K562 (cell line): ENCODE data around the gene CTIF. TPM values are rescaled to one million over a fixed set of nuclear protein-coding genes. Genes with fewer than 3 reads are reported as not detected.

Experiments used
- ATAC-seq: fragments of 200-7000 bp; cut with Tn5 transposase; 3 replicates; pipeline ENCODE4 v1.9.1; 2020; ENCODE audit warnings: moderate library complexity
- BruUV-seq: library from RNA; stranded (reverse); fragments of 400-500 nt; replicated peaks from 2 replicates; lab custom pipeline; 2021; lab: Mats Ljungman, UMichigan
- CTCF ChIA-PET: fragments of 300-600 bp; formaldehyde crosslinking; extraction: SDS; loops from one replicate; lab custom pipeline; 2021; ENCODE audit warnings: low intra/inter-chr PET ratio; lab: Yijun Ruan, JAX
- POLR2A ChIA-PET: fragments of 300-600, 350-650 bp; sonication (Branson Sonifier 250); formaldehyde crosslinking; extraction: SDS; loops from one replicate; lab custom pipeline; 2021; ENCODE audit warnings: antibody characterized with exemption, inconsistent platforms; lab: Yijun Ruan, JAX
- DNase-seq, 4 experiments: peaks; one replicate each; pipeline versions ENCODE4 v3.0.0 to v3.0.0-alpha.2; 2011 to 2018; ENCODE audit warnings: low spot score in 3 of 4, mixed read lengths in 3 of 4; ENCODE audit errors: extremely low read depth in 1 of 4
- FAIRE-seq: peaks from 2 replicates; lab custom pipeline; 2011; peaks lifted over from hg19 to GRCh38; lab: Jason Lieb, UNC
- H2AFZ ChIP-seq: 2 replicates; pipeline ENCODE4 v1.6.0; 2011; ENCODE audit warnings: low read depth, low read length, control low read depth, inconsistent platforms
- H3K27ac ChIP-seq: fragments of 200-600 bp; 3 replicates; pipeline ENCODE4 v1.8.0; 2011; ENCODE audit warnings: low read depth, mild to moderate bottlenecking, control low read depth, inconsistent platforms, low read length, moderate library complexity, mixed read lengths; ENCODE audit errors: extremely low read depth
- H3K27me3 ChIP-seq, 2 experiments: fragments of 300-600 bp in 1 of 2; 2 replicates in 1 of 2; 3 replicates in 1 of 2; pipeline versions ENCODE4 v1.6.0 to v1.8.0; 2011; ENCODE audit warnings: inconsistent platforms in 2 of 2, low read length in 2 of 2, mild to moderate bottlenecking in 1 of 2, mixed read lengths in 1 of 2, moderate library complexity in 1 of 2; ENCODE audit not compliant: control insufficient read depth in 2 of 2, insufficient read depth in 2 of 2
- H3K36me3 ChIP-seq: fragments of 300-600 bp; 3 replicates; pipeline ENCODE4 v1.8.0; 2011; ENCODE audit warnings: mild to moderate bottlenecking, low read length, inconsistent platforms; ENCODE audit not compliant: control insufficient read depth, insufficient read depth
- H3K4me1 ChIP-seq, 2 experiments: fragments of 200-600 bp in 1 of 2; replicated peaks in 1 of 2; 2 replicates in 1 of 2; 3 replicates in 1 of 2; pipeline versions ENCODE4 v1.5.1 to v1.8.0; 2011; ENCODE audit warnings: inconsistent platforms in 2 of 2, low read length in 2 of 2, mild to moderate bottlenecking in 1 of 2, mixed read lengths in 1 of 2, moderate library complexity in 1 of 2; ENCODE audit not compliant: control insufficient read depth in 2 of 2, insufficient read depth in 2 of 2
- H3K4me2 ChIP-seq: 2 replicates; pipeline ENCODE4 v1.6.1; 2011; ENCODE audit warnings: low read length, control low read depth, inconsistent platforms, mixed read lengths; ENCODE audit not compliant: insufficient read depth
- H3K4me3 ChIP-seq: fragments of 200-600 bp; sonication (generic), shearing (Covaris generic); 2 replicates; pipeline ENCODE4 v1.5.1; 2016; ENCODE audit warnings: control low read depth, inconsistent platforms
- H3K79me2 ChIP-seq: fragments of 200-600 bp; 3 replicates; pipeline ENCODE4 v1.8.0; 2011; ENCODE audit warnings: low read length, inconsistent platforms; ENCODE audit not compliant: control insufficient read depth, insufficient read depth
- H3K9ac ChIP-seq, 2 experiments: 2 replicates each; pipeline versions ENCODE4 v1.6.0 to v1.6.1; 2011; ENCODE audit warnings: low read depth in 2 of 2, low read length in 2 of 2, control low read depth in 1 of 2, inconsistent platforms in 1 of 2, mild to moderate bottlenecking in 1 of 2, mixed read lengths in 1 of 2; ENCODE audit not compliant: insufficient read depth in 1 of 2
- H3K9me1 ChIP-seq: one replicate; pipeline ENCODE4 v1.6.0; 2011; ENCODE audit warnings: inconsistent platforms, mild to moderate bottlenecking, low read length, moderate library complexity; ENCODE audit not compliant: control insufficient read depth, insufficient read depth
- H3K9me3 ChIP-seq: replicated peaks from 2 replicates; pipeline ENCODE4 v1.5.1; 2011; ENCODE audit warnings: low read depth, low read length, inconsistent platforms; ENCODE audit not compliant: control insufficient read depth, insufficient read depth
- H4K20me1 ChIP-seq: replicated peaks from 2 replicates; pipeline ENCODE4 v1.6.1; 2011; ENCODE audit warnings: low read length, inconsistent platforms, mixed read lengths; ENCODE audit not compliant: control insufficient read depth, insufficient read depth
- CEBPB ChIP-seq: fragments of 450-650 bp; IDR thresholded peaks from 2 replicates; pipeline ENCODE4 v1.6.1; 2016; ENCODE audit warnings: missing genetic modification characterization, missing compliant biosample characterization
- CEBPG ChIP-seq, 3 experiments: fragments of 200-800 bp in 1 of 3; sonication (Bioruptor generic) in 1 of 3; sonication (generic) in 1 of 3; formaldehyde crosslinking in 1 of 3; IDR thresholded peaks in 2 of 3; conservative IDR thresholded peaks in 1 of 3; 2 replicates each; pipeline versions ENCODE4 v1.6.1 to v1.8.0; 2016 to 2022; ENCODE audit warnings: missing compliant biosample characterization in 2 of 3, missing genetic modification characterization in 2 of 3, mild to moderate bottlenecking in 1 of 3, missing genetic modification reagents in 1 of 3
- ZBTB7A ChIP-seq: IDR thresholded peaks from 2 replicates; pipeline ENCODE4 v1.6.1; 2011; ENCODE audit warnings: low read depth, mild to moderate bottlenecking, low read length, moderate library complexity, borderline replicate concordance; ENCODE audit not compliant: control insufficient read depth
- WGBS: fragments of 100-300 bp; shearing (Covaris generic); methylation state at CpG from one replicate; pipeline ENCODE4 v1.1.6; 2016; ENCODE audit warnings: low coverage, mixed read lengths; ENCODE audit not compliant: insufficient coverage; ENCODE audit errors: missing lambda C conversion rate; 5-methylcytosine and 5-hydroxymethylcytosine counted together
- in situ Hi-C: fragments of 300-500 bp; cut with MboI; formaldehyde crosslinking; loops from 4 replicates; pipeline ENCODE4 v1.15.0; 2018; ENCODE audit warnings: inconsistent platforms, mixed read lengths
- intact Hi-C: fragments of 100-400 bp; cut with micrococcal nuclease; formaldehyde crosslinking; loops from 2 replicates; pipeline ENCODE4 v1.14.2; 2022
- polyA plus RNA-seq, 8 experiments: library from polyadenylated mRNA; depleted of rRNA in 4 of 8; stranded (reverse) in 5 of 8; unstranded in 3 of 8; fragments of >200 nt; fragmentation: Nextera tagmentation in 2 of 8; fragmentation: Illumina TruSeq in 1 of 8; extraction: Ambion mirVana in 2 of 8; extraction: Trizol in 1 of 8; gene quantifications; 2 replicates each; pipeline versions ENCODE4 v1.2.1 to v1.2.3, GENCODE V29; 2011 to 2014; ENCODE audit warnings: inconsistent platforms in 1 of 8, missing spikeins in 1 of 8
- total RNA-seq, 7 experiments: library from RNA; depleted of rRNA in 6 of 7; stranded (reverse); fragments of >200 nt in 6 of 7; fragmentation: Illumina TruSeq in 2 of 7; extraction: Trizol in 2 of 7; gene quantifications; 2 replicates each; pipeline versions ENCODE4 v1.2.1 to v1.2.3, GENCODE V29; 2011 to 2021; ENCODE audit warnings: low replicate concordance in 1 of 7
- TF ChIP-seq, protein P1 (sequence below): sonication (generic); formaldehyde crosslinking; IDR thresholded peaks from 2 replicates; pipeline ENCODE4 v1.8.0; 2022; ENCODE audit warnings: mild to moderate bottlenecking, missing genetic modification reagents

The CTIF gene
- total and polyA plus RNA-seq, 9 of the 15 experiments (the other 6 are each of a cell fraction or from before 2014, with no cell fraction given), result 0.17 to 11.5 (median 2.2) TPM

DNA sequence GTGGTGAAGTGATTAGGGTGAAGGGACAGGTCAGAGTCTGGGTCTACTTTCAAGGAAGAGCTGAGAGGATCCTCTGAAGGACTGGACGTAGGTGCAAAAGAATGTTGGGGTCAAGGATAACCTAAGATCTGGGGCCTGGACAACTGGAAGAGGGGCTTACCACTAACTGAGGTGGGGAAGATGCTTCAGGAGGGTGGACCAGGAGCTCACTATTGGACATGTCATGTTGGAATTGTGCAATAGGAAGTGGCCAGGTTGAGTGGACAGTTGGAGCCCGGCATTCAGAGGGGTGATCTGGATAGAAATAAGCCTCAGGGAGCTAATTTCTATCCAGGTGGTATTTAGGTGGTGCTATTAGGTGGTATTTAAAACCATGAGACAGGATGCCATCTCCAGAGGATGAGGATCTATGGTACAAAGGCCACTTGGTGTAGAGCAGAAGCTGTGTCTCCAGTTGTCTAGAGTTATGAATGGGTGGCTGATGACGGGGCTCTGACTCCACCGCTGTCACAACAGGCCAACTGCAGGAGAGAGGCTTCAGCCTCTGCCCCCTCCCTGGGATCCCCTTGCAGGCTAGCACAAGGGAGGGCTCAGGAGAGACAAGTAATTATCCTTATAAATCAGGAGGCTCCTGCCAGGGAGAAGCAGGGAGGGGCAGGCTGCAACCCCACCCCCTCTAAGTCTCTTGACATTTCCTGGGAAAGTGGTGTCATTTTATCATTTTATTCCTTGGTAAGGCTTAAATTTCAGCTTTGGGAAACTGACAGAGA is 254.0 kb downstream of the CTIF start:
- H3K79me2 ChIP-seq, result no peaks in the 10 kb centered on the region
- BruUV-seq, result no TSS peak
- no peak overlapping the region for H2AFZ ChIP-seq
- no peaks in the 10 kb centered on the region; the same call in none of the 2 replicates for H4K20me1 ChIP-seq
- in situ Hi-C loops (no loop called here), intact Hi-C loops (no loop called here)
- no peak for ATAC-seq
- H3K9me1 ChIP-seq, result no peaks in the 10 kb centered on the region
- no peak overlapping the region for H3K4me3 ChIP-seq
- TF ChIP-seq, protein P1, sequence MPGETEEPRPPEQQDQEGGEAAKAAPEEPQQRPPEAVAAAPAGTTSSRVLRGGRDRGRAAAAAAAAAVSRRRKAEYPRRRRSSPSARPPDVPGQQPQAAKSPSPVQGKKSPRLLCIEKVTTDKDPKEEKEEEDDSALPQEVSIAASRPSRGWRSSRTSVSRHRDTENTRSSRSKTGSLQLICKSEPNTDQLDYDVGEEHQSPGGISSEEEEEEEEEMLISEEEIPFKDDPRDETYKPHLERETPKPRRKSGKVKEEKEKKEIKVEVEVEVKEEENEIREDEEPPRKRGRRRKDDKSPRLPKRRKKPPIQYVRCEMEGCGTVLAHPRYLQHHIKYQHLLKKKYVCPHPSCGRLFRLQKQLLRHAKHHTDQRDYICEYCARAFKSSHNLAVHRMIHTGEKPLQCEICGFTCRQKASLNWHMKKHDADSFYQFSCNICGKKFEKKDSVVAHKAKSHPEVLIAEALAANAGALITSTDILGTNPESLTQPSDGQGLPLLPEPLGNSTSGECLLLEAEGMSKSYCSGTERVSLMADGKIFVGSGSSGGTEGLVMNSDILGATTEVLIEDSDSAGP (CRISPR knock-in tag), result no peak
- peak; percentile 64 for TF ChIP-seq CEBPB
- TF ChIP-seq CEBPG (CRISPR knock-in tag; IDR thresholded peaks at IDR 0.05), result no peak
- peak in 1 of 2 experiments; percentile 54; a peak in 2 of 4 replicates for TF ChIP-seq CEBPG (tag; conservative IDR thresholded peaks at IDR 0.05 in 1 of 2, IDR thresholded peaks at IDR 0.05 in 1 of 2)
- TF ChIP-seq ZBTB7A, result no peak
- no peak overlapping the region for H3K4me2 ChIP-seq
- ChIA-PET CTCF (no interaction called here), POLR2A (interaction anchor here (0.9 kb wide), 1 partner anchor 205 kb away, joined by 3 read pairs; no protein-coding TSS in a partner anchor)
- peaks cover 4 to 8% of the 10 kb centered on the region in 2 experiments; a peak in 1 of 5 replicates for H3K4me1 ChIP-seq
- FAIRE-seq, result no peak
- no peaks in the 10 kb centered on the region for H3K27me3 ChIP-seq
- H3K36me3 ChIP-seq, result no peaks in the 10 kb centered on the region
- H3K9ac ChIP-seq, result no peak overlapping the region
- DNase-seq, result no peak
- WGBS, result 44% methylated on average over 3 of the region's 4 CpGs
- no peak overlapping the region for H3K27ac ChIP-seq
- H3K9me3 ChIP-seq, result no peaks in the 10 kb centered on the region
